ENCODE results near the gene PIEZO1. TPM values are rescaled to one million over a fixed set of nuclear protein-coding genes. Genes with fewer than 3 reads are reported as not detected.
"Not testable (repeated sequence)": the region's sequence is repeated elsewhere in the genome, so short reads cannot be mapped to it uniquely, and the experiment has no call there.

The PIEZO1 gene
- polyA plus RNA-seq, 1 donor, result 31.9 TPM

GRCh38 chr16:88688013-88688778, 96.8 kb downstream of the PIEZO1 start:
- no peak for DNase-seq

DNA sequence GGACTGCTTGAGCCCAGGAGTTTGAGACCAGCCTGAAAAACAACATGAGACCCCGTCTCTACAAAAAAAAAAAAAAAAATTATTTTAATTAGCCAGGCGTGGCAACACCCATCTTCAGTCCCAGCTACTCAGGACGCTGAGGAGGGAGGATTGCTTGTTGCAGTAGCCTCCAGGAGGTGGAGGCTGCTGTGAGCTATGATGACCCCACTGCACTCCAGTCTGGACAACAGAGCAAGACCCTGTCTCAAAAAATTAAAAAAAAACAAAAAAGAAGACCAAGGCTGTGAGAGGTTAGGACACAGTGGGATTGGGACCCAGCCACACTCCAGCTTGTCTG, 97.4 kb downstream of the PIEZO1 start:
- DNase-seq, result no peak

DNA sequence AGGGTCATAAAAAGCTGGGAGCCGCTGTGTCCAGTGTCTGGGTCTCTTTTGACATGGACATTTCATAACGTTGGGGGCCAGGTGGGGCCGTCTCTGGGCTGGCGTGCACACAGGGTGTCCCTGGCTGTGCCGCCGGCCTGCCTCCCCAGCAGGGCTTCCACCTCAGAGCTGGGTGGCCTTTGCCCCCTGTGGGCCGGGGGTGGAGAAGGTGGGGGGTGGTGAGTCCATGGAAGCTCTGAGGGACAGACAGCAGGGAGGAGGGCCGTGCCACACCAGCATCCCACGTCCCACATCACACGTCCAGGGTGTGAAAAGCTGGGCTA, 97.8 kb downstream of the PIEZO1 start:
- no peak for DNase-seq

- peak; percentile 63 for DNase-seq
These were observed 98.4 kb downstream of the PIEZO1 start, which contains the start of gene SNAI3 for GRCh38 chr16:88686439-88687253. TSS of gene SNAI3 (minus strand) at chr16:88686507. CDS start at chr16:88686406, 101 bp downstream.

DNA sequence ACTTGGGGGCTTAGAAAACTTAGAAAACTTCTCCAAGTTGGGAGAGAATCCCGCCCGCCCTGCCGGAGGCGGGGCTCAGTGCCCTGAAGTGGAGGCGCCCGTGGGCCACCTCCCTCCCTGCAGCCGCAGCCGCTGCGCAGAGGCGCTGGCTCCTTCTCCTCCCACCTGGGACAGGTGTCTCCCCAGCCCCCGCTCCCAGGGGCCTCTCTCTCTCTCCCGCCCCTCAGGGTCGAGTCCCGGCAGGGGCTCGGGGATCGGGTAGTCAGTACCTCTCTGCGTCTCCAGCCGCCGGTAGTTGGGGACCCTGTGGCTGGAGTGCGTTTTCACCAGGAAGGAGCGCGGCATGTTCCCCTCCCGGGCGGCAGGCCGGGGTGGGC, 99.0 kb downstream of the PIEZO1 start:
- DNase-seq, result no peak

- DNase-seq, result no peak
These were observed 99.6 kb downstream of the PIEZO1 start for GRCh38 chr16:88685156-88686061.

- no peak for DNase-seq
These were observed 100.4 kb downstream of the PIEZO1 start for GRCh38 chr16:88684569-88685155.

DNA sequence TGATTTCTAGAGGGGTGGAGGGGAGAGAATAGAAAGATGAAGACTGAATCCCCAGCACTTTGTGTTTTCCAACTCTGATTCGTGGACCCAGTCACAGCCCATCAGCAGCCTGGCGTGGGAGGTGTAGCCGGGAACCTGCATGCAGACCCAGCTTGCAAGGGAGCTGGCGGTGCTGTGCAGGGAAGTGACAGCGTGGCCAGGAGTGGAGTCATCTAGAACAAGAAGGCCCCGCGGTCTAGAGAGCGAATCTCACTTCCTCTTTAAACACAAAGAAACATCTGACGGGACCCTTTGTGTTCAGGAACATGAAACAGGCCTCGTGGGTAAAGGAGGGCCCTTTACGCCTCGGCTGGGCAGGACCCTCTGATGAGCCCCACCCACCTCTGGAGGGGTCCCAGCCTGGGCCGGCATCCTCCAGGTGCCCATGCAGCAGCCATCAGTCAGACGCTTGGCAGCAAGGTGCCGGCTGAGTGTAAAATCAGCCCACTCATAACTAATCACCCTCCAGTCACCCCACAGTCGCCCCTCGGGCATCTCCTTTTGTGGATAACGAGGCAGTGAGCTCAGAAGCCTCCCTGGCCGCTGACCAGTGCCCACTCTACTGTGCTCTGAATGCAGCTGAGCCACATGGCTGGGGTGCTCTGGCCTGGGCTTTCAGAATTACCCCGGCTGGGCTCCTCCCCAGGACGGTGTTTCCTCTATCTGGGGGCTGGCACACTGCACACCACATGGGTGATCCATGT, 103.1 kb downstream of the PIEZO1 start:
- DNase-seq, result no peak

DNA sequence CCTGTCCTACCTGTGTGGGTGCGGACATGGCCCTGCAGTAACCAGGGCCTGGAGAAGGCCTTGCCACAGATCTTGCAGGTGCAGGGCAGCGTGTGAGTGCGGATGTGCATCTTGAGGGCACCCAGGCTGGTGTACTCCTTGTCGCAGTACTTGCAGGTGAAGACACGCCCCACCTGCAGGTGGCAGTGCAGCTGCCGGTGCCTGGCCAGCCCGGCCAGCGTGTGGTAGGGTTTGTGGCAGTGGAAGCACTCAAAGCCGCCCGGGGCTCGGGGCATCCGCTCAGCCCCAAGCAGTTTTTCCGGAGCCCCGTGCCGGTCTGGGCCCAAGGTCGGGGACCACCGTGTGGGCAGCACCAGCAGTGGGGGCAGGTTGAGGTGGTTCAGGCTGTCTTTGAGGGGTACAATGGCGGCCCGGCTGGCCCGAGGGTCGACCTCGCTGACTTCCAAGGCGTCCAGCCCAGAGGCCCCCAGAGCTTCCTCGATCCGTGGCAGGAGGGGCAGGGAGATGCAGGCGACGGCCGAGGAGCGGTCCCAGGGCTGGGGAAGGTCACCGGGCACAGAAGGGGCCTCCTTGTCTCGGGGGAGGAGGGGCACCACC, 103.8 kb downstream of the PIEZO1 start:
- no peak for DNase-seq

DNA sequence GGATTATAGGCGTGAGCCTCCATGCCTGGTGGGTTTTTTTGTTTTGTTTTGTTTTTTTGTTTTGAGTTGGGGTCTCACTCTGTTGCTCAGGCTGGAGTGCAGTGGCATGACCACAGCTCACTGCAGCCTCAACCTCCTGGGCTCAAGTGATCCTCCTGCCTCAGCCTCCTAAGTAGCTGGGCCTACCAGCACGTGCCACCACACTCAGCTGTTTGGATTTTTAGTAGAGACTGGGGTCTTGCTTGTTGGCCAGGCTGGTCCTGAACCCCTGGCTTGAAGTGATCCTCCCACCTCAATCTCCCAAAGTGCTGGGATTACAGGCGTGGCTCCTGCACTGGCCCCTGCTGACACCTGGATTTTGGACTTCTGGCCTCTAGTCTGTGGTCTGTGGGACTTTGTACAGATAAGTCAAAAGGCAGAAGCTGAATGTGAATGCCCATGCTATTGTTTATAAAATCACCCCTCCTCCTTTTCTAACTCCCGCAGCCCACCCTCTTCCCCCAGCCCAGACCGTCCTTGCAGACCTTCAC, 104.4 kb downstream of the PIEZO1 start:
- DNase-seq, result no peak

- DNase-seq, result no peak
These were observed 106.6 kb downstream of the PIEZO1 start for GRCh38 chr16:88678224-88678979.

- no peak for DNase-seq
These were observed 107.3 kb downstream of the PIEZO1 start for GRCh38 chr16:88677721-88678120.

GRCh38 chr16:88676502-88677242, 108.3 kb downstream of the PIEZO1 start:
- no peak for DNase-seq

DNA sequence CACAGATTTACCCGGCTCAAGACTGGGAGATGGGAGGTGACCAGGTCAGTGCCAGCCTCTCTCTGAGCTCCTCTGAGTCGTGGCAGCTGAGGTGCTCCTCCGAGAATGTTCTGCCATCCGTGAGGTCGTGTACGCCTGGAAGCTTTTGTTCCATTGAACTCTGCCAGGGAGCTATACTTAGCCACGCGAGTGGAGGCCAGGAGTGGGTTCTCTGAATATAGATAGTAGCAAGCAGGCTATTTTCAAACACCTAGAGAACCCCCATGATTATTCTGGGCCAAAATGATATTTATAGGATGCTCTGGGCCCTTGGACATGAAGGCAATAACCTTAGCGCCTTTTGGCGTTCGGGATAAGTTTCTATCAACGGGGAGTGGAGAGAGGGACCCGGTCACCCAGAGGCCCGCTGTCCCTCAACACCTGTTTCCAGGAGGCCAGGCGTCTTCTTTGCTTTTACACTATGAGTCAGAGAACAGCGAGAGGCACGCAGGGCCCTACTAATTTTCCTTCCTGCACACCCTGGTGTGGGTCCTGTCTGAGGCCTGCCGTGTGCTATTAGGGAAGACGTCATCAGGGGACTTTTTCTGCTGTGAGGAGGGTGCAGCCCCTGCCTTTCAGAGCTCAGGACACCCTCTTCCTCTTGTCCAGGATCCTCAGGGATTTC, 111.2 kb downstream of the PIEZO1 start:
- no peak for DNase-seq

DNA sequence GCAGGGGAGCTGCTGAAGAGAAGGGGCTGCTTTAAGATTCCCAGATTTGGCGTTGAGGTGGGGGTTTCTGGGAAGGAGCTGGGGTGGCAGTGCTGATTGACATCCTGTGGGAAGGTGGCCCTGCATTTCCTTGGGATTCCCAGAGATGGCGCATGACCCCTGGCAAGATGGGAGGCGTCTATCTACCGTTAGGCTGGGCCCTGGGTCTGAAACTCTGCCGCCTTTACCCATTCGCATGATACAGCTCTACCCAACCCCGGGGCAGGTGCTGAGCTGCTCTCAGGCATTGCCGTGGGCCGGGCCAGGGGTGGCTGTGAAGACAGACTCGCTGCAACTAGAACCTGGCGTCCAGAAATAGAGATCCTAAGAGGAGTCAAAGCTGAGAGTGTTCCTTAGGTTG, 112.2 kb downstream of the PIEZO1 start:
- DNase-seq, result no peak

DNA sequence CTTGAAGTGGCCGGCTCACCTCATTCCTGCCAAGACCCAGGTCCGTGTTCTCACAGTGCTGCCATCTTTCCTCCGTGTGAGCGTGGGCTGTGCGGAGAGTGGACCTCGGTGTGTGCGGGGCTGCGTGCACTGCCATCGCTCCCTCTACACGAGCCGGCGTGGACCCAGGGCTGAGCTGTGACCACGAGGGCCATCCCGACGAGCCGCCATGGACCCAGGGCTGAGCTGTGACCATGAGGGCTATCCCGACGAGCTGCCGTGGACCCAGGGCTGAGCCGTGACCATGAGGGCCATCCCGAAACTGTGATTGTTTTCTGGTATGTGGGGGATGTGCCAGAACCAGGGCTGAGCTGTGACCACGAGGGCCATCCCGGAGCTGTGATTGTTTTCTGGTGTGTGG, 113.2 kb downstream of the PIEZO1 start:
- DNase-seq, result no peak

- DNase-seq, result no peak
These were observed 115.0 kb downstream of the PIEZO1 start for GRCh38 chr16:88669980-88670379.

- not testable (repeated sequence) for DNase-seq
These were observed 115.5 kb downstream of the PIEZO1 start for GRCh38 chr16:88669493-88669892.

- DNase-seq, result no peak
These were observed 117.6 kb downstream of the PIEZO1 start for GRCh38 chr16:88667461-88667860.

All from left kidney (tissue), 2 donors.